Prostate gland (tissue), 2 donors: ENCODE results near the gene MRPL11. TPM values are rescaled to one million over a fixed set of nuclear protein-coding genes. Genes with fewer than 3 reads are reported as not detected.
A peak's percentile ranks its signal among the peaks of the same experiment; 100 is the strongest.
"Not testable (repeated sequence)": the region's sequence is repeated elsewhere in the genome, so short reads cannot be mapped to it uniquely, and the experiment has no call there.

Source experiments
- DNase-seq: peaks from one replicate; pipeline ENCODE4 v3.0.0-alpha.2; 2019; ENCODE audit warnings: low spot score
- H3K27ac ChIP-seq, 2 donors: fragments of 200-600 bp; sonication (generic); 2 replicates each; pipeline ENCODE4 v1.5.1; 2017 to 2019
- H3K27me3 ChIP-seq: fragments of 200-600 bp; sonication (generic); replicated peaks from 2 replicates; pipeline ENCODE4 v1.5.1; 2019; ENCODE audit not compliant: insufficient read depth
- H3K36me3 ChIP-seq, 2 donors: fragments of 200-600 bp; sonication (generic); 1 replicate in 1 of 2; 2 replicates in 1 of 2; pipeline versions ENCODE4 v1.5.1 to v1.8.1; 2017 to 2019
- H3K4me1 ChIP-seq: fragments of 200-600 bp; sonication (generic); replicated peaks from 2 replicates; pipeline ENCODE4 v1.5.1; 2019
- H3K4me3 ChIP-seq, 2 donors: fragments of 200-600 bp; sonication (generic); 2 replicates each; pipeline ENCODE4 v1.5.1; 2017 to 2019
- H3K9me3 ChIP-seq: fragments of 200-600 bp; sonication (generic); 2 replicates; pipeline ENCODE4 v1.5.1; 2017
- POLR2A ChIP-seq: fragments of 450-650 bp; IDR thresholded peaks from one replicate; pipeline ENCODE4 v1.6.1; 2016; ENCODE audit warnings: antibody characterized with exemption, mild to moderate bottlenecking
- POLR2AphosphoS5 ChIP-seq: sonication (generic); formaldehyde crosslinking; IDR thresholded peaks from one replicate; pipeline ENCODE4 v1.6.1; 2017; ENCODE audit warnings: antibody characterized with exemption
- WGBS: methylation state at CpG from one replicate; pipeline ENCODE4 v1.1.5; 2018; 5-methylcytosine and 5-hydroxymethylcytosine counted together
- intact Hi-C: fragments of 100-400 bp; cut with DNase I; formaldehyde crosslinking; loops from one replicate; pipeline ENCODE4 v1.14.2; 2022
- total RNA-seq, 2 donors: library from RNA; depleted of rRNA; stranded (reverse); fragments of >200 nt; gene quantifications; one replicate each; pipeline ENCODE4 v1.1.0, GENCODE V29; 2016
- TF ChIP-seq, protein P1 (sequence below), 4 experiments: fragments of 200-600 bp in 2 of 4; fragments of 450-650 bp in 2 of 4; sonication (generic) in 2 of 4; IDR thresholded peaks; 1 replicate in 3 of 4; 2 replicates in 1 of 4; pipeline ENCODE4 v1.5.1; 2016 to 2019; ENCODE audit warnings: antibody characterized with exemption in 4 of 4, mild to moderate bottlenecking in 2 of 4, moderate library complexity in 2 of 4

MRPL11 gene
- total RNA-seq, 2 donors from 2014 or later = 44.2 to 51.2 TPM

DNA sequence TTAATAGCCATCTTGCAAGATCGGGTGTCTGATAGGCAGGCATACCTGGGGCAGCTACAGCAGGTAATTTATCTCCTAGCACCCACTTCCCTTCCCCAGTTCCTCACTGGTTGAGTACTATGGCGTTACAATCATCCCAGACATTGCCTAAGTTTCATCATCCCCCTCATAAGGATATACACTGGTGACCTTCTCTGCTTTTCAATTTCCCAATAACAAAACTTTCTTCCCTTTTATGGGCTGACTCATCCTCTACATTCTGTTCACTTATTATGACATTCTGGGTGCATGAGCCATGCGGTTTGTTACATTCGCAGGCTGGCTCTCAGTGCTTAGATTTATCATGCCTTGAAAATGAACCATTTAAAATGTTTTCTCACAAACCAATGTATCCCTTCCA is 5.0 kb upstream of the MRPL11 start:
- Histone ChIP-seq H3K27me3 (no peaks in the 10 kb centered on the region), H3K4me1 (no peaks in the 10 kb centered on the region), H3K27ac (no peak overlapping the region), H3K4me3 (no peak overlapping the region), H3K36me3 (no peaks in the 10 kb centered on the region), H3K9me3 (no peaks in the 10 kb centered on the region)
- TF ChIP-seq, protein P1, sequence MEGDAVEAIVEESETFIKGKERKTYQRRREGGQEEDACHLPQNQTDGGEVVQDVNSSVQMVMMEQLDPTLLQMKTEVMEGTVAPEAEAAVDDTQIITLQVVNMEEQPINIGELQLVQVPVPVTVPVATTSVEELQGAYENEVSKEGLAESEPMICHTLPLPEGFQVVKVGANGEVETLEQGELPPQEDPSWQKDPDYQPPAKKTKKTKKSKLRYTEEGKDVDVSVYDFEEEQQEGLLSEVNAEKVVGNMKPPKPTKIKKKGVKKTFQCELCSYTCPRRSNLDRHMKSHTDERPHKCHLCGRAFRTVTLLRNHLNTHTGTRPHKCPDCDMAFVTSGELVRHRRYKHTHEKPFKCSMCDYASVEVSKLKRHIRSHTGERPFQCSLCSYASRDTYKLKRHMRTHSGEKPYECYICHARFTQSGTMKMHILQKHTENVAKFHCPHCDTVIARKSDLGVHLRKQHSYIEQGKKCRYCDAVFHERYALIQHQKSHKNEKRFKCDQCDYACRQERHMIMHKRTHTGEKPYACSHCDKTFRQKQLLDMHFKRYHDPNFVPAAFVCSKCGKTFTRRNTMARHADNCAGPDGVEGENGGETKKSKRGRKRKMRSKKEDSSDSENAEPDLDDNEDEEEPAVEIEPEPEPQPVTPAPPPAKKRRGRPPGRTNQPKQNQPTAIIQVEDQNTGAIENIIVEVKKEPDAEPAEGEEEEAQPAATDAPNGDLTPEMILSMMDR (IDR thresholded peaks at IDR 0.05) = no peak
- TF ChIP-seq POLR2AphosphoS5 (no peak), POLR2A (no peak)
- 70% methylated on average over 4 of the region's 4 CpGs for WGBS
- no peak for DNase-seq
- intact Hi-C loops = no loop called here

DNA sequence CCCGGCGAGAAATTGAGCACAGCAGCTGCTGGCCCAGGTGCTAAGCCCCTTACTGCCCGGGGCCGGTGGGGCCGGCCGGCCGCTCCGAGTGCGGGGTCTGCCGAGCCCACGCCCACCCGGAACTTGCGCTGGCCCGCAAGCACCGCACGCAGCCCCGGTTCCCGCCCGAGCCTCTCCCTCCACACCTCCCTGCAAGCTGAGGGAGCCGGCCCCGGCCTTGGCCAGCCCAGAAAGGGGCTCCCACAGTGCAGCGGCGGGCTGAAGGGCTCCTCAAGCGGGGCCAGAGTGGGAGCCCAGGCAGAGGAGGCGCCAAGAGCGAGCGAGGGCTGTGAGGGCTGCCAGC is 2.3 kb upstream of the MRPL11 start:
- H3K9me3 ChIP-seq, H3K27me3 ChIP-seq, intact Hi-C loops, H3K4me3 ChIP-seq, H3K4me1 ChIP-seq, DNase-seq, H3K36me3 ChIP-seq, H3K27ac ChIP-seq: not testable (repeated sequence)
- 96% methylated on average over 27 of the region's 27 CpGs for WGBS

DNA sequence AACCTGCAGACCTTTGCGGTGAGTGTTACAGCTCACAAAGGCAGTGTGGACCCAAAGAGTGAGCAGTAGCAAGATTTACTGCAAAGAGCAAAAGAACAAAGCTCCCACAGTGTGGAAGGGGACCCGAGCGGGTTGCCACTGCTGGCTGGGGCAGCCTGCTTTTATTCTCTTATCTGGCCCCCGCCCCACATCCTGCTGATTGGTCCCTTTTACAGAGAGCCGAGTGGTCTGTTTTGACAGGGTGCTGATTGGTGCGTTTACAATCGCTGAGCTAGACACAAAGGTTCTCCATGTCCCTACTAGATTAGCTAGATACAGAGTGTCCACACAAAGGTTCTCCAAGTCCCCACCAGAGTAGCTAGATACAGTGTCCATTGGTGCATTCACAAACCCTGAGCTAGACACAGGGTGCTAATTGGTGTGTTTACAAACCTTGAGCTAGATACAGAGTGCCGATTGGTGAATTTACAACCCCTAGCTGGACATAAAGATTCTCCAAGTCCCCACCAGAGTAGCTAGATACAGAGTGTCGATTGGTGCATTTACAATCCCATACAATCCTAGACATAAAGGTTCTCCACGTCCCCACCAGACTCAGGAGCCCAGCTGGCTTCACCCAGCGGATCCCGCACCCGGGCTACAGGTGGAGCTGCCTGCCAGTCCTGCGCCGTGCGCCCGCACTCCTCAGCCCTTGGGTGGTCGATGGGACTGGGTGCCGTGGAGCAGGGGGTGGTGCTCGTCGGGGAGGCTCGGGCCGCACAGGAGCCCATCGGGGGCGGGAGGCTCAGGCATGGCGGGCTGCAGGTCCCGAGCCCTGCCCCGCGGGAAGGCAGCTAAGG is 1.7 kb upstream of the MRPL11 start:
- H3K27me3 ChIP-seq, H3K36me3 ChIP-seq, H3K4me1 ChIP-seq, DNase-seq, H3K27ac ChIP-seq, intact Hi-C loops, H3K9me3 ChIP-seq, H3K4me3 ChIP-seq: not testable (repeated sequence)
- 81% methylated on average over 27 of the region's 29 CpGs for WGBS

DNA sequence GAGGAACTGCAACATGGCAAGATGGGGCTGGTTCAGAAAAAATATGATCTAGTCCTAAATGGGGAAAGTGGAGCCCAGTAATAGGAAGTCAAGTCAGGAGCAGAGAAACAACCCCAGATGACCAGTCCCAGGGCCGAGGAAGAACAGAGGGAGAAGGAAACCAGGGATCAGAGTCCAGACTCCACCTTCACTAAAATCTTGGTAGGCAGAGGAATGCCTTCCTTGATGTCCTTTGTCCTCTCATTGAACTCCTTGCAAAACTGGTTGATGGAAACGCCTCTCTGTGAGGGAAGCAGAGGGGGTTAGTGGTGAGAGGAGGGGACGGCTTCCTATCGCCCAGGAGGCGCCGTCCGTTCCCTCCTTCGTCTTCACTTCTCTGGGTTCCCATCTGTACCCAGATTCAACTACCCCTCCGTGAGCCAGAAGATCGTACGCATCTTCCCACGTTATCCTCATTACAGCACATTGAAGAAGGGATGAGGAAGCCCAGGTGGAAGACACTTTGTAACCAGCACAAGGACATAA is 607 bp downstream of the MRPL11 start:
- Histone ChIP-seq H3K9me3 (no peaks in the 10 kb centered on the region), H3K27ac (peak overlapping the region; percentile 81 to 83), H3K4me1 (no peaks in the 10 kb centered on the region), H3K27me3 (no peaks in the 10 kb centered on the region), H3K36me3 (no peaks in the 10 kb centered on the region), H3K4me3 (peak overlapping the region; percentile 78 to 81)
- TF ChIP-seq POLR2AphosphoS5 (no peak), POLR2A (no peak)
- TF ChIP-seq, protein P1 (IDR thresholded peaks at IDR 0.05) = no peak
- 4% methylated on average over 12 of the region's 12 CpGs for WGBS
- intact Hi-C loops = loop anchor here (2.0 kb wide), 1 partner anchor 29 kb away; no protein-coding TSS in a partner anchor
- no peak for DNase-seq

DNA sequence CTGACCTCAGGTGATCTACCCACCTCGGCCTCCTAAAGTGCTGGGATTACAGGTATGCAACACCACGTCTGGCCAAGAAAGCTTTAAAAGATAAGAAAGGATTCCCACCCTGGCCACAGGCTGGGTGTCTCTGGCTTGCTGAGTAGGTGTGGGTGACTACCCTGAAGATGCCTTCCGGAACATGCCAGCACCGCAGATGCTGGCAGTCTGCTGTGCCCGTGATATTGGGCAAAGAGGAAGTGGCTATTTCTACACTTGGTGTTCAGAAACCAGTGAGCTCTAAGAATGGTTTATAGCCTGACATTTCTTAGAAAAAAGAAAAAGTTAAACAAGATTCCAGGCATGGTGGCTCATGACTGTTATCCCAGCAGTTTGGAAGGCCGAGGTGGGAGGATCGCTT is 6.1 kb downstream of the MRPL11 start:
- 90% methylated on average over 7 of the region's 7 CpGs for WGBS
- Histone ChIP-seq H3K9me3 (no peaks in the 10 kb centered on the region), H3K4me1 (no peaks in the 10 kb centered on the region), H3K4me3 (no peak overlapping the region), H3K27me3 (no peaks in the 10 kb centered on the region), H3K36me3 (no peaks in the 10 kb centered on the region), H3K27ac (no peak overlapping the region)
- intact Hi-C loops = no loop called here
- DNase-seq = no peak
- TF ChIP-seq, protein P1 (IDR thresholded peaks at IDR 0.05) = no peak
- TF ChIP-seq POLR2A (no peak), POLR2AphosphoS5 (no peak)

DNA sequence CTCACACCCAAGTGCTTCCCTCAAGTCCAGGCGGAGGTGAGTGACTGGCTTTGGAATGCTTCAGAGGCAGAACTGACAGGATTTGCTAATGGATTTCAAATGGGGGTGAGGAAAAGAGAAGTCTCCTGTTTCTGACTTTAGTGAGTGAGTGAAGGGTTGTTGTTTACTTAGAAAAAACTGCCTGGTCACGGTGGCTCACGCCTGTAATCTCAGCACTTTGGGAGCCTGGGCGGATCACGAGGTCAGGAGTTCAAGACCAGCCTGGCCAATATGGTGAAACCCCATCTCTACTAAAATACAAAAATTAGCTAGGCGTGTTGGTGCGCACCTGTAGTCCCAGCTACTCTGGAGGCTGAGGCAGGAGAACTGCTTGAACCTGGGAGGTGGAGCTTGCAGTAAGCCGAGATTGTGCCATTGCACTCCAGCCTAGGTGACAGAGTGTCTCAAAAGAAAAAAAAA is 6.7 kb downstream of the MRPL11 start:
- H3K27me3 ChIP-seq, H3K4me1 ChIP-seq, H3K4me3 ChIP-seq, H3K27ac ChIP-seq, DNase-seq, H3K9me3 ChIP-seq, H3K36me3 ChIP-seq: not testable (repeated sequence)
- intact Hi-C loops = loop anchor here (2.0 kb wide), 1 partner anchor 23 kb away; no protein-coding TSS in a partner anchor
- WGBS = 86% methylated on average over 8 of the region's 8 CpGs

DNA sequence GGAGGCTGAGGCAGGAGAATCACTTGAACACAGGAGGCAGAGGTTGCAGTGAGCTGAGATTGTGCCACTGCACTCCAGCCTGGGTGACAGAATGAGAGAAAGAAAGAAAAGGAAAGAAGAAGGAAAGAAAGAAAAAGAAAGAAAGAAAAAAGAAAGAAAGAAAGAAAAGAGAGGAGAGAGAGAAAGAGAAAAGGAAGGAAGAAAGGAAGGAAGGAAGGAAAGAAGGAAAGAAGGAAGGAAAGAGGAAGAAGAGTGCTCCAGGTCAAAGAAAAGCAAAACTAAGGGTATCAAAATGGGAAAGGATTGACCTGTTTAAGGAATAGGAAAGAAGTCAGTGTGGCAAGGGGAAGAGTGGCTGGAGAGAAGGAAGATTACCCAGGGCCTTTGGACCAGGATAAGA is 7.4 kb downstream of the MRPL11 start:
- H3K27ac ChIP-seq, H3K27me3 ChIP-seq, H3K4me3 ChIP-seq, H3K4me1 ChIP-seq, H3K9me3 ChIP-seq, H3K36me3 ChIP-seq, DNase-seq: not testable (repeated sequence)
- intact Hi-C loops = loop anchor here (2.0 kb wide), 1 partner anchor 22 kb away; no protein-coding TSS in a partner anchor
